ENCODE data around the gene ARHGEF18.
"Not testable (repeated sequence)": the region's sequence is repeated elsewhere in the genome, so short reads cannot be mapped to it uniquely, and the experiment has no call there.

Gene ARHGEF18

GRCh38 chr19:7368456-7368855 lies 19.7 kb downstream of the ARHGEF18 start:
- no peak overlapping the region for H3K4me2 ChIP-seq (ENCODE audit: insufficient read depth, low read length)
- H3K9me3 ChIP-seq (ENCODE audit: insufficient read depth, low read length, severe bottlenecking) = no peaks in the 10 kb centered on the region
- H3K9ac ChIP-seq (ENCODE audit: low read depth, low read length) = no peak overlapping the region
- no peak overlapping the region for H2AFZ ChIP-seq (ENCODE audit: low read depth, low read length)
- H4K20me1 ChIP-seq (ENCODE audit: insufficient read depth, low read length) = peaks cover 5% of the 10 kb centered on the region; the same call in 1 of the 2 replicates
- H3K27me3 ChIP-seq (ENCODE audit: insufficient read depth, low read length, poor library complexity) = no peaks in the 10 kb centered on the region
- H3K79me2 ChIP-seq (ENCODE audit: insufficient read depth, low read length) = no peaks in the 10 kb centered on the region
- ATAC-seq (ENCODE audit: insufficient read depth, low read depth) (no peak), DNase-seq (no peak)
- no peak overlapping the region for H3K4me3 ChIP-seq (ENCODE audit: low read depth in 1 of 2, low read length in 2 of 2)
- no peak overlapping the region for H3K27ac ChIP-seq (ENCODE audit: low read length)
- H3K4me1 ChIP-seq (ENCODE audit: insufficient read depth, low read length) = no peaks in the 10 kb centered on the region
- peaks cover 4% of the 10 kb centered on the region; the same call in 1 of the 2 replicates for H3K36me3 ChIP-seq (ENCODE audit: insufficient read depth, low read length)
- TF ChIP-seq, protein P1, sequence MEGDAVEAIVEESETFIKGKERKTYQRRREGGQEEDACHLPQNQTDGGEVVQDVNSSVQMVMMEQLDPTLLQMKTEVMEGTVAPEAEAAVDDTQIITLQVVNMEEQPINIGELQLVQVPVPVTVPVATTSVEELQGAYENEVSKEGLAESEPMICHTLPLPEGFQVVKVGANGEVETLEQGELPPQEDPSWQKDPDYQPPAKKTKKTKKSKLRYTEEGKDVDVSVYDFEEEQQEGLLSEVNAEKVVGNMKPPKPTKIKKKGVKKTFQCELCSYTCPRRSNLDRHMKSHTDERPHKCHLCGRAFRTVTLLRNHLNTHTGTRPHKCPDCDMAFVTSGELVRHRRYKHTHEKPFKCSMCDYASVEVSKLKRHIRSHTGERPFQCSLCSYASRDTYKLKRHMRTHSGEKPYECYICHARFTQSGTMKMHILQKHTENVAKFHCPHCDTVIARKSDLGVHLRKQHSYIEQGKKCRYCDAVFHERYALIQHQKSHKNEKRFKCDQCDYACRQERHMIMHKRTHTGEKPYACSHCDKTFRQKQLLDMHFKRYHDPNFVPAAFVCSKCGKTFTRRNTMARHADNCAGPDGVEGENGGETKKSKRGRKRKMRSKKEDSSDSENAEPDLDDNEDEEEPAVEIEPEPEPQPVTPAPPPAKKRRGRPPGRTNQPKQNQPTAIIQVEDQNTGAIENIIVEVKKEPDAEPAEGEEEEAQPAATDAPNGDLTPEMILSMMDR (IDR thresholded peaks at IDR 0.05; ENCODE audit: borderline replicate concordance, extremely low read depth, low read length, poor library complexity, severe bottlenecking) = no peak
- no peak for TF ChIP-seq EZH2 (IDR thresholded peaks at IDR 0.05; ENCODE audit: borderline replicate concordance, low read depth, low read length, severe bottlenecking)

- not testable (repeated sequence) for H3K9ac ChIP-seq (ENCODE audit: low read depth, low read length); DNase-seq; H3K27ac ChIP-seq (ENCODE audit: low read length); H2AFZ ChIP-seq (ENCODE audit: low read depth, low read length); H3K27me3 ChIP-seq (ENCODE audit: insufficient read depth, low read length, poor library complexity); H3K36me3 ChIP-seq (ENCODE audit: insufficient read depth, low read length); H3K4me3 ChIP-seq (ENCODE audit: low read depth in 1 of 2, low read length in 2 of 2); H3K4me2 ChIP-seq (ENCODE audit: insufficient read depth, low read length); H3K79me2 ChIP-seq (ENCODE audit: insufficient read depth, low read length); H3K9me3 ChIP-seq (ENCODE audit: insufficient read depth, low read length, severe bottlenecking); H3K4me1 ChIP-seq (ENCODE audit: insufficient read depth, low read length); H4K20me1 ChIP-seq (ENCODE audit: insufficient read depth, low read length); ATAC-seq (ENCODE audit: insufficient read depth, low read depth)
Observed at GRCh38 chr19:7368866-7369265, 20.1 kb downstream of the ARHGEF18 start.

DNA sequence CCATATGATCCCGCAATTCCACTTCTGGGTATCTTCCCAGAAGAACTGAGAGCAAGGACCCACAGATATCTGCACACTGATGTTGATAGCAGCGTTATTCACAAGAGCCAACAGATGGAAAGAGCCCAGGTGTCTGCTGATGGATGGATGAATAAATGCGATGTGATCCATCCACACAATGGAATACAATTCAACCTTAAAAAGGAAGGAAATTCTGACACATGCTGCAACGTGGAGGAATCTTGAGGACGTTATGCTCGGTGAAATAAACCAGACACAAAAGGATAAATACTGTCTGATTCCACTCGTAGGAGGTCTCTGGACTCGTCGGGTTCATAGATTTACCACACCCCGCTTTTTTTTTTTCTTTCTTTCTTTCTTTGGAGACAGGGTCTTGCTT lies 21.8 kb downstream of the ARHGEF18 start:
- Histone ChIP-seq H3K9ac (ENCODE audit: low read depth, low read length) (no peak overlapping the region), H4K20me1 (ENCODE audit: insufficient read depth, low read length) (no peaks in the 10 kb centered on the region), H3K4me2 (ENCODE audit: insufficient read depth, low read length) (no peak overlapping the region), H3K4me3 (ENCODE audit: low read depth in 1 of 2, low read length in 2 of 2) (no peak overlapping the region), H3K79me2 (ENCODE audit: insufficient read depth, low read length) (no peaks in the 10 kb centered on the region), H3K9me3 (ENCODE audit: insufficient read depth, low read length, severe bottlenecking) (no peaks in the 10 kb centered on the region), H3K36me3 (ENCODE audit: insufficient read depth, low read length) (peaks cover 9% of the 10 kb centered on the region; the same call in 1 of the 2 replicates), H3K4me1 (ENCODE audit: insufficient read depth, low read length) (no peaks in the 10 kb centered on the region), H3K27me3 (ENCODE audit: insufficient read depth, low read length, poor library complexity) (no peaks in the 10 kb centered on the region), H2AFZ (ENCODE audit: low read depth, low read length) (no peak overlapping the region), H3K27ac (ENCODE audit: low read length) (no peak overlapping the region)
- ATAC-seq (ENCODE audit: insufficient read depth, low read depth) (no peak), DNase-seq (no peak)
- no peak for TF ChIP-seq EZH2 (IDR thresholded peaks at IDR 0.05; ENCODE audit: borderline replicate concordance, low read depth, low read length, severe bottlenecking)
- TF ChIP-seq, protein P1 (IDR thresholded peaks at IDR 0.05; ENCODE audit: borderline replicate concordance, extremely low read depth, low read length, poor library complexity, severe bottlenecking) = no peak

- Histone ChIP-seq H3K9me3 (ENCODE audit: insufficient read depth, low read length, severe bottlenecking) (no peaks in the 10 kb centered on the region), H3K4me2 (ENCODE audit: insufficient read depth, low read length) (no peak overlapping the region), H3K4me3 (ENCODE audit: low read depth in 1 of 2, low read length in 2 of 2) (no peak overlapping the region), H4K20me1 (ENCODE audit: insufficient read depth, low read length) (no peaks in the 10 kb centered on the region), H3K27me3 (ENCODE audit: insufficient read depth, low read length, poor library complexity) (no peaks in the 10 kb centered on the region), H3K36me3 (ENCODE audit: insufficient read depth, low read length) (peaks cover 14% of the 10 kb centered on the region; the same call in 1 of the 2 replicates), H3K4me1 (ENCODE audit: insufficient read depth, low read length) (no peaks in the 10 kb centered on the region), H3K9ac (ENCODE audit: low read depth, low read length) (no peak overlapping the region), H3K27ac (ENCODE audit: low read length) (no peak overlapping the region), H3K79me2 (ENCODE audit: insufficient read depth, low read length) (no peaks in the 10 kb centered on the region), H2AFZ (ENCODE audit: low read depth, low read length) (no peak overlapping the region)
- ATAC-seq (ENCODE audit: insufficient read depth, low read depth) (no peak), DNase-seq (no peak)
- TF ChIP-seq, protein P1 (IDR thresholded peaks at IDR 0.05; ENCODE audit: borderline replicate concordance, extremely low read depth, low read length, poor library complexity, severe bottlenecking) = no peak
- no peak for TF ChIP-seq EZH2 (IDR thresholded peaks at IDR 0.05; ENCODE audit: borderline replicate concordance, low read depth, low read length, severe bottlenecking)
Observed at GRCh38 chr19:7371001-7371400, 22.3 kb downstream of the ARHGEF18 start.

Data from DND-41 (cell line).